Measurements from ENCODE around the gene MCCD1. TPM values are rescaled to one million over a fixed set of nuclear protein-coding genes. Genes with fewer than 3 reads are reported as not detected.

The MCCD1 gene
- total and polyA plus RNA-seq, 2 of the 13 experiments (the other 11 are each of a cell fraction or from before 2014, with no cell fraction given) = 0.15 TPM; not detected in 1

DNA sequence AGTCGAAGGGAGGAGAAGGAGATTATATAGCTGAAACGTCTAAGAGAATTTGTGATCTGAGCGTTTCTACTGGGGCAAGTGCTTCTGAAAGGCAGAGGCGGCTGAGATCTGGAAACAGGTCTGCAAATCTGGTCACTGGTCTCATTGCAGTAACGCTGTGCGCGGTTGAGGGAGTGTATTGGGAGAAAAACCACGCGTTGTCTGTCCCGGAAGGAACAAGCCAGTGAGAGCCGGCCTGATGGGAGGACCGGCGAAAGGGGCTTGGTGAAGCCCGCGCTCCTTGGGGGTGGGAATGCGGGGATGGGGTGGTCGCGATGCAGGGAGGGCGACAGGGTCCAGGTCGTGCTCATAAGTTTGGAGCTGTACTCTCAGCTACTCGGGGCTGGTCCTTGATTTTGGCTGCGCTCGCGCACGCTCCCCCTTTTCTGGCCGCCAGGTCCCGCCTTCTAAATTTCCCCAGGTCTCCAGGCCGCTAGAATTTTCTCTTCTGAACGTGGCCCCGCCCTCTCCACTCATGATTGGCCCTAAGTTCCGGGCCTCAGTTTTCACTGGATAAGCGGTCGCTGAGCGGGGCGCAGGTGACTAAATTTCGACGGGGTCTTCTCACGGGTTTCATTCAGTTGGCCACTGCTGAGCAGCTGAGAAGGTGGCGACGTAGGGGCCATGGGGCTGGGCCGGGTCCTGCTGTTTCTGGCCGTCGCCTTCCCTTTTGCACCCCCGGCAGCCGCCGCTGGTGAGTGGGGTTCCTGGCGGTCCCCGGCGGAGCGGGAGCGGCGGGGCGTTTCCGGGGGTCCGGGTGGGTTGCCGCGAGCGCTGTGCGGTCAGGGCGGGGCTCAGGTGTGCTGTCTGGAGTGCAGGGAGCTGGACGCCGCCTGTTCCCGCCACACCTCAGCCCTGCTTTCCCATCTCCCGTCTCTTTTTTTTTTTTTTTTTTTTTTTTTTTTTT is 31.0 kb upstream of the MCCD1 start, which contains the start of gene MICB:
Gene MICB (plus strand): TSS at position 615 of the 946 bp plus-strand sequence. CDS start 49 bp downstream, at position 664.
- Histone ChIP-seq H2AFZ (ENCODE audit: low read length) (peak within 1 kb of the TSS; percentile 58), H3K4me2 (ENCODE audit: low read depth, low read length) (peak within 1 kb of the TSS; percentile 82), H3K9me3 (ENCODE audit: low read length) (no peaks in the 10 kb centered on the region), H3K36me3 (replicated peaks in 1 of 2; ENCODE audit: control insufficient read depth in 1 of 2, insufficient read depth in 2 of 2, low read length in 2 of 2) (no peaks in the 10 kb centered on the region), H3K4me3 (replicated peaks in 1 of 3; ENCODE audit: insufficient read depth in 1 of 3, low read depth in 2 of 3, low read length in 3 of 3) (peak within 1 kb of the TSS; percentile 47 to 79 (median 58)), H3K4me1 (ENCODE audit: insufficient read depth, low read length) (peaks cover 43% of the 10 kb centered on the region), H3K79me2 (ENCODE audit: insufficient read depth, low read length) (no peaks in the 10 kb centered on the region), H3K9ac (ENCODE audit: insufficient read depth, low read depth, low read length) (peak within 1 kb of the TSS; percentile 50), H3K27me3 (ENCODE audit: control insufficient read depth in 1 of 2, insufficient read depth in 2 of 2, low read length in 2 of 2) (peaks cover 0 to 20% of the 10 kb centered on the region in 2 experiments; a peak in 1 of 5 replicates), H4K20me1 (ENCODE audit: insufficient read depth, low read length) (no peaks in the 10 kb centered on the region), H3K27ac (ENCODE audit: extremely low read length, insufficient read depth, low read length) (peak within 1 kb of the TSS; percentile 7)
- ATAC-seq (peak; percentile 74), FAIRE-seq (no peak), DNase-seq (ENCODE audit: low spot score) (peak; percentile 82)
- intact Hi-C loops (cut with micrococcal nuclease; ENCODE audit: unreplicated experiment) = loop anchor here (2.0 kb wide), 1 partner anchor 31 kb away; the partner anchor contains the start of gene MCCD1
- no TSS peak for BruUV-seq (replicated peaks)
- ChIA-PET POLR2A (interaction anchor here (0.8 to 4.4 kb wide), 3 partner anchors 31 to 100 kb away, joined by 4 to 20 read pairs (median 13); partner anchors contain the start of genes DDX39B and MCCD1), CTCF (ENCODE audit: low intra/inter-chr PET ratio, low total read pairs) (no interaction called here)
- WGBS (ENCODE audit: low lambda C conversion rate) = 4% methylated on average over 38 of the region's 64 CpGs
- in situ Hi-C loops (cut with HindIII; ENCODE audit: extremely low pct_ligation_motif_present, low pct_unique_long_range_greater_than_20kb) = no loop called here
- TF ChIP-seq MTA1 (CRISPR knock-in tag; IDR thresholded peaks at IDR 0.05; ENCODE audit: borderline replicate concordance) (no peak), MZF1 (CRISPR knock-in tag; IDR thresholded peaks at IDR 0.05; ENCODE audit: borderline replicate concordance) (no peak), NFATC3 (CRISPR knock-in tag; IDR thresholded peaks at IDR 0.05) (no peak), ZNF512B (CRISPR knock-in tag; IDR thresholded peaks at IDR 0.05; ENCODE audit: borderline replicate concordance) (no peak), ZNF567 (CRISPR knock-in tag; IDR thresholded peaks at IDR 0.05; ENCODE audit: borderline replicate concordance) (0 out of 2 replicates have a peak, but pooled peaks have one; percentile 43), NFKB2 (CRISPR knock-in tag; IDR thresholded peaks at IDR 0.05; ENCODE audit: borderline replicate concordance) (peak; percentile 16; the same call in 1 of the 2 replicates), ZNF382 (CRISPR knock-in tag; IDR thresholded peaks at IDR 0.05; ENCODE audit: borderline replicate concordance) (no peak), SP2 (CRISPR knock-in tag; IDR thresholded peaks at IDR 0.05) (peak; percentile 79), MAFG (CRISPR knock-in tag; IDR thresholded peaks at IDR 0.05) (no peak), CCDC6 (CRISPR knock-in tag; IDR thresholded peaks at IDR 0.05) (no peak), MLLT10 (CRISPR knock-in tag; IDR thresholded peaks at IDR 0.05) (no peak), ZFP62 (CRISPR knock-in tag; IDR thresholded peaks at IDR 0.05) (no peak), HNRNPL (IDR thresholded peaks at IDR 0.05; ENCODE audit: low read depth, low read length) (no peak)
- TF ChIP-seq, protein P1, sequence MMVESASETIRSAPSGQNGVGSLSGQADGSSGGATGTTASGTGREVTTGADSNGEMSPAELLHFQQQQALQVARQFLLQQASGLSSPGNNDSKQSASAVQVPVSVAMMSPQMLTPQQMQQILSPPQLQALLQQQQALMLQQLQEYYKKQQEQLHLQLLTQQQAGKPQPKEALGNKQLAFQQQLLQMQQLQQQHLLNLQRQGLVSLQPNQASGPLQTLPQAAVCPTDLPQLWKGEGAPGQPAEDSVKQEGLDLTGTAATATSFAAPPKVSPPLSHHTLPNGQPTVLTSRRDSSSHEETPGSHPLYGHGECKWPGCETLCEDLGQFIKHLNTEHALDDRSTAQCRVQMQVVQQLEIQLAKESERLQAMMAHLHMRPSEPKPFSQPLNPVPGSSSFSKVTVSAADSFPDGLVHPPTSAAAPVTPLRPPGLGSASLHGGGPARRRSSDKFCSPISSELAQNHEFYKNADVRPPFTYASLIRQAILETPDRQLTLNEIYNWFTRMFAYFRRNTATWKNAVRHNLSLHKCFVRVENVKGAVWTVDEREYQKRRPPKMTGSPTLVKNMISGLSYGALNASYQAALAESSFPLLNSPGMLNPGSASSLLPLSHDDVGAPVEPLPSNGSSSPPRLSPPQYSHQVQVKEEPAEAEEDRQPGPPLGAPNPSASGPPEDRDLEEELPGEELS (CRISPR knock-in tag; IDR thresholded peaks at IDR 0.05) = no peak
- TF ChIP-seq, protein P2, sequence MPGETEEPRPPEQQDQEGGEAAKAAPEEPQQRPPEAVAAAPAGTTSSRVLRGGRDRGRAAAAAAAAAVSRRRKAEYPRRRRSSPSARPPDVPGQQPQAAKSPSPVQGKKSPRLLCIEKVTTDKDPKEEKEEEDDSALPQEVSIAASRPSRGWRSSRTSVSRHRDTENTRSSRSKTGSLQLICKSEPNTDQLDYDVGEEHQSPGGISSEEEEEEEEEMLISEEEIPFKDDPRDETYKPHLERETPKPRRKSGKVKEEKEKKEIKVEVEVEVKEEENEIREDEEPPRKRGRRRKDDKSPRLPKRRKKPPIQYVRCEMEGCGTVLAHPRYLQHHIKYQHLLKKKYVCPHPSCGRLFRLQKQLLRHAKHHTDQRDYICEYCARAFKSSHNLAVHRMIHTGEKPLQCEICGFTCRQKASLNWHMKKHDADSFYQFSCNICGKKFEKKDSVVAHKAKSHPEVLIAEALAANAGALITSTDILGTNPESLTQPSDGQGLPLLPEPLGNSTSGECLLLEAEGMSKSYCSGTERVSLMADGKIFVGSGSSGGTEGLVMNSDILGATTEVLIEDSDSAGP (CRISPR knock-in tag; IDR thresholded peaks at IDR 0.05; ENCODE audit: borderline replicate concordance) = peak; percentile 54; the same call in 1 of the 2 replicates

All from HepG2 (cell line).